LNCAP (cell line): ENCODE measurements around the gene COPG2.

ENCODE experiments used
- TF ChIP-seq, protein P1 (sequence below): fragments of 450-650 bp; IDR thresholded peaks from 2 replicates; pipeline ENCODE4 v1.5.1; 2017; ENCODE audit warnings: mild to moderate bottlenecking

The COPG2 gene

GRCh38 chr7:130669085-130669700, 645 bp upstream of the COPG2 start:
- TF ChIP-seq, protein P1, sequence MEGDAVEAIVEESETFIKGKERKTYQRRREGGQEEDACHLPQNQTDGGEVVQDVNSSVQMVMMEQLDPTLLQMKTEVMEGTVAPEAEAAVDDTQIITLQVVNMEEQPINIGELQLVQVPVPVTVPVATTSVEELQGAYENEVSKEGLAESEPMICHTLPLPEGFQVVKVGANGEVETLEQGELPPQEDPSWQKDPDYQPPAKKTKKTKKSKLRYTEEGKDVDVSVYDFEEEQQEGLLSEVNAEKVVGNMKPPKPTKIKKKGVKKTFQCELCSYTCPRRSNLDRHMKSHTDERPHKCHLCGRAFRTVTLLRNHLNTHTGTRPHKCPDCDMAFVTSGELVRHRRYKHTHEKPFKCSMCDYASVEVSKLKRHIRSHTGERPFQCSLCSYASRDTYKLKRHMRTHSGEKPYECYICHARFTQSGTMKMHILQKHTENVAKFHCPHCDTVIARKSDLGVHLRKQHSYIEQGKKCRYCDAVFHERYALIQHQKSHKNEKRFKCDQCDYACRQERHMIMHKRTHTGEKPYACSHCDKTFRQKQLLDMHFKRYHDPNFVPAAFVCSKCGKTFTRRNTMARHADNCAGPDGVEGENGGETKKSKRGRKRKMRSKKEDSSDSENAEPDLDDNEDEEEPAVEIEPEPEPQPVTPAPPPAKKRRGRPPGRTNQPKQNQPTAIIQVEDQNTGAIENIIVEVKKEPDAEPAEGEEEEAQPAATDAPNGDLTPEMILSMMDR = no peak

DNA sequence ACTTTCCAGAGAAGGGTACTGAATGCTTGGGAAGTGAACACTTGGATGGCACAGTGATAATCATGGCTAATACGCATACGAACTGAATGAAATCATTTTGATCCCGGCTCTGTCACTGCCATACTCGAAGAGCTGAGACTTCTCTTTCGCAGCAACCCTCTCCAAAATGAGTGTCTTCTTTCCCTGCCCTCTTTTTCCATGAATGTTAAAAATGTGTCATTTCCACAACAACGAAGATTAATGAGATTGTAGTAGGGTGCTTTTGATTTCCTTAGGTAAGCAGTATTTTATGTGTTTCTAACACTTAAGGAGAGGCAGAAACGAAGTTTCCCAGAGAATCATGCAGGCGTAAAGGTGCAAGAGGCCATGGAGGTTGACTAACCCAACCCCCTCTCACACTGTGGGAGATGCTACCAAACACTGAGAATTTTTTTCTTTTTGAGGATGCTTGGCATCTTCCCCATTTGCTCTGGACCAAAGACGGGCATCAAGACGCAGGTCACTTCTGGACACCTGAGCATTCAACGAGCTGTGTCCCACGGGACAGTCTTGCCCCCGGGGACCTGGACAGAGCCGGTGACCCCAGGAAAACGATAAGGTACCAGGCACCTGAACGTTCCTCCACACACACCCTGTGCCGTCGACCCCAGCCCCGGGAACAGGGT, 823 bp downstream of the COPG2 start:
- TF ChIP-seq, protein P1 = no peak

GRCh38 chr7:130662426-130662825, 6.1 kb downstream of the COPG2 start:
- TF ChIP-seq, protein P1 = no peak

GRCh38 chr7:130655286-130655685, 13.3 kb downstream of the COPG2 start:
- TF ChIP-seq, protein P1 = no peak

DNA sequence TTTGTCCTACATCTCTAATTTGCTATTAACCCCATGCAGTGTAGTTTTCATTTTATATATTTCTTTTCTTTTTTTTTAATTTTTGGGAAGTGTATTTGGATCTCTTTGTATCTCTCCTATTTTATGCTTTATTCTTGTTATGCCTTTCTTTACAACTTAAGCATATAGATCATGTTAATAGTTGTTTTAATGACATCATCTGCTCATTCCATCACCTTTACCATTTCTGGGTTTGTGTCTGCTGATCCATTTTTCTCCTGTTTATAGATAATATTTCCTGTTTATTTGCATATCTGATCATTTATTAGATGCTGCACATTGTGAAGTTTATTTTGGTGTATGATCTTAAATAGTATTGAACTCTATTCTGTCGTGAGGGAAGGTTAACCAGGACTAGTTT, 13.7 kb downstream of the COPG2 start:
- TF ChIP-seq, protein P1 = no peak

GRCh38 chr7:130650611-130651120, 17.9 kb downstream of the COPG2 start:
- TF ChIP-seq, protein P1 = no peak

DNA sequence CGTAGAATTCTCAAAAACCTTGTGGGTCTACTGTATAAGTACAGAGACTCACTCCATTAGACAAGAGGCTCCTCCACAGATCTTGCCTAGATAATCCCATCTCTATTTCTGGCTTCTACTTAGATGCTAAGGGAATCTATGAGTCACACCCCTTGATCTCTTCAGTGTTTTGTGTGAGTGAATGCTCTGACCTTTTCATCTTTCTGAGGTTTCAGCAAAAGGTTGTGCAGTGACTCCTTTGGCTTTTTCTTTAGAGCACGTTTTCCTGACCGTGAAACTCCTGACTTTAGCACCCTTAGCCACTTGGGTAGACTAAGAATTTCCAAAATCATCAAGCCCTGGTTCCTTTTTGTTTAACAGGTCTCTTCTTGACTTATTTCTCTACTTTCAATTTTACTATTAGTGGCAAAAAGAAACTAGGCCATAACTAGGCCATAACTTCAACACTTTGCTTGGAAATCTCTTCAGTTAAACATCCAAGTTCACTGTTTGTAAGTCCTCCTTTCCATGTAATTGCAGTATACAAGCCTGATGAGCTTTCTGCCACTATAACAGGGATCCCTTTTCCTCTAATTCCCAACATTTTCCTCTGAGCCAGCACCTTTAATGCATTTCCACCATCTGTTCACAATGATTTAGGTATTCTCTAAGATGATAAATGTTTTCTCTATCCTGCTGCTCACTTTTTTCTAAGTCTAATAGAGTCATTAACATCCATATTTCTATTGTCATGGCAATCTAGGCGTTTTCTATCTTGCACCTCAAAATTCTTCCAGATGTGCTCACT, 19.4 kb downstream of the COPG2 start:
- TF ChIP-seq, protein P1 = no peak
